Brain pericyte (primary cell): Measurements from ENCODE around the gene PRKCZ.

Experiments used
- DNase-seq: peaks from one replicate; pipeline ENCODE4 v3.0.0-alpha.2; 2012; ENCODE audit warnings: low read depth, low spot score

PRKCZ gene

DNA sequence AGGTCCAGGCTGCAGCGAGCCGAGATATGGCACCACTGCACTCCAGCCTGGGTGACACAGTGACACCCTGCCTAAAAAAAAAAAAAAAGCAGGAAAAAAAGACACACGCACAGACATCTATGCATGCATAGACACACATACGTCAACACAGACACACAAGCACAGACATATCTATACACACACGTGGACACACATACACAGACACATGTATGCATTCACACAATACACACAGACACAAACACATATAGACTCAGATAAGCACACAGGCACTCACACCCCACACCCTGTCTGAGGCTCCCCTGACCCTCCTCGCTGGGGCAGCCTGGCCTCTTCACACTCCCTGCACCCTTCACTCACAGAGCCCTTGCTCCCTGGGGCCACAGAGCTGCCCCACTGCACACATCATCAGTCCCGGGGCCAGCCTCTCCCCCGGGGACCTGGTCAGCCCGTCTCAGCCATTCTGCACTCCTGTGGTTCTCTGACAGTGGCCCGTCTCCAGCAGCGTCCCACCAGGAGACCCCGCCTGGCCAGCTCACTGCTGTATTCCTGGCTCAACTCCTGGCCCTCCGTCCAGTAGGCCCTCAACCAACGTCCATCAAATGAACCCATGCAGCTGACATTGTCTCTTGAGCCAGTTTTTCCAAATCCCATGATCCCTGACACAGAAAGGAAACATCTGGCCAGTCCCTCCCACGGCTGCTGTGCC, 4.6 kb upstream of the PRKCZ start:
- DNase-seq: no peak

DNA sequence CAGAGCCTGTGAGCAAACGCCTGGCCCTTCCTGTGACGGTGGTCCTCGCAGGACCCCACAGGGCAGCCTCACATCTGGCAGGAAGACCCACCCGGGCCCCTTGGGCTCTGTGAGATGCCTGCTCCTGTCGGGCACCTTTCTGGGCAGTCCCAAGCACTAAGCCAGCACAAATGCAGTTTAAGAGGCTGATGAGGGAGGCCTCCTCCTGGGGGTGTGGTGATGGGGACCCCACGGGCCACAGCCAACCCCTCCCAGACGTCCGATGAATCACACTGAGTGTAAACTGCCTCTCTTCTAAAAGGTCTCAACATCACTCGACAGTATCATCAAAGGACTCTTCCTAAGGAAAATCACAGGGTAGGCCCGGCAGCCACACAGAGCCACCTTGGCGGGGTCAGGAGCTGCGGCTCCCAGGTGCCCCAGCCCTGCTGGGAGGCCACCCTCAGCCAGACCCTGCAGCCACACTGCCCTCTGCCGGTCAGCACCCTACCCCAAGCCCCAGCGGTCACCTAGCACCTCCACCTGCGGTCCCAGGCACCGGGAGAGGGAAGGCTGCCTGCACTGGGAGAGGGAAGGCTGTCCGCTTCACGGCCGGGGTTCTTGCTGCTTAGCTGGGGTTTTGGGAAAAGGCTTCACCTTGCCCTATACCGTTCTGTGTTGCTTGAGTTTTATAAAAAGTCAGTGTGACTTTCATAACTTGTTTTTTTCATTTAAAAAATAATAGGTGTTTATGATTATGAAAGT, 3.9 kb upstream of the PRKCZ start:
- no peak for DNase-seq

DNA sequence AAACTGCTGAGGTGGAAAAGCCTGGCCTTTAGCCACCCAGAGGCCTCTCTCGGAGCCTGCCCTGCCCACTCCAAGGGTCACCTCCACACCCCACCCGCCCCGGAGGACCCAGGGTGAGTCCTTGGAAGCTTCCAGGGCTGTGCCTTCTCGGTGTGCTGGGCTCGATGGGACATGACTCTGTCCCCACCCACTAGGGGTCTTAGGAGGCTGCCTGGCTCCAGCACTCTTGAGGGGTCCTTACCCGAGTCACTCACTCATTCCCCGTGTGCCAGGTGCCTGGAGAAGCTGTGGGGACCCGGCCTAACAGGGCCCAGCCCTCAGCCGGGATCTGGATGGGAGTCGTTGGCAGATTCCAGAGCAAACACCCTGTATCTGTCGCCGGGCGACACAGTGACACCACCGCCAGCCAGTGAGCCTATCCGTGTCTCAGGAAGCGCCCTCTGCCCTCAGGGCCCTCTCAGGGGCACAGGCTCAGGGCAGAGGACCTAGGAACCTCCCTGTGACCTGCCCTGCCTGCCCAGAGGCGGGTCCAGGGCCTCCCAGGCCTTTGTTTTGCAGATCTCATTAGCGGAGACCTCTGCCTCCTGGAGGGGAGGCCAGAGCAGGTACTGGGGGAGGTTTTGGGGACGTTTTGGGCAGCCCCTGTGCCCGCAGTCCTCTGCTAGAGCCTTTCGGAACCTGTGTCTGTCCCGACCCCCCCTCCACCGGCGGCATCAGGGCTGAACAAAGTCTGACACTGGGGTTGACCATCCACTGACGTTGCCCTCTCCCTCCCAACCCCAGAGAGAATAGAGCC, 3.1 kb upstream of the PRKCZ start:
- DNase-seq: no peak

DNA sequence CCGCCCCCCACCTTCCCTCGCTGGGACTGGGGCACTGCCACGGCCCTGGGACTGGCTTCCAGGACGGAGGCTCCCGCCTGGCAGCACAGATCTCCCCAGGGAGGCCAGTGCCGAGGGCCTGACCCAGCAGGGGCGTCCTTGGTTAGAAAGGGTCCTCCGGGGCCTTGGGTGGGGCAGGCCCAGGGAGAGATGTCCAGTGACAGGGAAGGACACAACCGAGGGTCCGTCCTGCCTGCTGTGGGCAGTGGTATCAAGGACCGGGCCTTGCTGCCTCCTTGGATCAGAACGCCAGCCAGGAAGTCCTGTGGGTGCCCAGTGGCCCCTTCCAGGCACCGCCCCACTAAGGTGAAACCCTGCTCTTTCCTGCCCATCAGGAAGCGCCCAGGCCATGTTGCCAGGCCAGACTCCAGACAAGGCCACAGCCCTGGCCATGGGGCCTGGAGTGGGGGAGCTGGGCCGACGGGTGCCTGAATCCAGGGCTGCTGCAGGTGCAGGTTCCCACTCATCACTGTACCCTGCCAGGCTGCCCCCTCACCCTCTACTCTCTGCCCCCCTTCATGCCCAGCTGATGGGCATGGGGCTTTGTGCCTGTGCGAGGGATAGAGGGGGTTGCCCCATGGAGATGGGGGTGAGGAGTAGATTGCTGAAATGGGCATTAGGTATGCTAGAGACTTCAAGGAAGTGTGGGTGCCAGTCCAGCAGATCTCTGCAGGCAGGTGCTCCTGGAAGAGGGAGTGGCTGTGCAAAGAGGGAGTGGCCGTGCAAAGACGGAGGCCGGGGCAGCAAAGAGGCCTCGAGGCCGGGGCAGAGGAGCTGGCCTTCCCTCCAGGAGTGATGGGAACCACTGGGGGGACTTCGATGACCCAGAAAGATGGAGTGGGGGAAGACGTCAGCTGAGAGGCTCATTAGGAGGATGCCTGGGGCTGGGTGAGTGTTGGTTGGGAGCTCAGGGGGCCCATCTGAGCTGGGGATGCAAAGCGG, 2.2 kb upstream of the PRKCZ start:
- DNase-seq: no peak

DNA sequence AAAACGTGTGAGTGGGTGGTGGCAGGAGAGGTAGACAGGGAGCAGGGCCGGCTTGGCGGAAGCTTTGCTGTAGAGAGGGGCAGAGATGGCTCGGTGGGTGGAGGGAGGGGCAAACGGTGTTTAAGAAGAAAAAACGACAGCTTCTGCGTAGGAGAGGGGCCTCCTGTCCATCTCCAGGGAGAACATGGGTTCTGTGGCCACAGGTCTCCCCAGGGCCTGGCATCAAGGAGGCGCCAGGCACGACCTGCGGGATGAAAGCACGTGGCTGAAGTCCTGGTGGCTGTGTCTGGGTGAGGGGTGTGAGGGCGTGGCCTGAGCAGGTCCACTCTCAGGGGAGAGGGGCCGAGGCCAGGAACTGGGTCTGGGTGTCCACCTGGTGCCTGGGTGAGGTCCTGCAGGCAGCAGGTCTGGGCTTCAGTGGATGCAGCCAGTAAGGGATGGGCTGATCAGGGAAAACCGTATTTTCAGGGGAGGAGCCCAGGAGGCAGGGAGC, 940 bp upstream of the PRKCZ start:
- DNase-seq: no peak

DNA sequence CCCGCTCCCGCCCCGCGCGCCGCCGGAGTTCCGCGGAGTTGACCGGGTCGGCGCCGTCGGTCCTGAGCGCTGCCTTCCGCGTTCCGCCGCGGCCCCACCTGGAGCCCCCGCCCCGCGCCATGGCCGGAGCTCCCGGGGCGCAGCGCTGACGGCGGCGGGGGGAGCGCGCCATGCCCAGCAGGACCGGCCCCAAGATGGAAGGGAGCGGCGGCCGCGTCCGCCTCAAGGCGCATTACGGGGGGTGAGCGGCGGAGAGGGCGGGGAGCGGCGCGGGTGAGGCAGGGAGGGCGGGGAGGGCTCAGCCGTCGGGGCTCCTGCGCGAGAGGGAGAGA, 216 bp downstream of the PRKCZ start:
- no peak for DNase-seq

DNA sequence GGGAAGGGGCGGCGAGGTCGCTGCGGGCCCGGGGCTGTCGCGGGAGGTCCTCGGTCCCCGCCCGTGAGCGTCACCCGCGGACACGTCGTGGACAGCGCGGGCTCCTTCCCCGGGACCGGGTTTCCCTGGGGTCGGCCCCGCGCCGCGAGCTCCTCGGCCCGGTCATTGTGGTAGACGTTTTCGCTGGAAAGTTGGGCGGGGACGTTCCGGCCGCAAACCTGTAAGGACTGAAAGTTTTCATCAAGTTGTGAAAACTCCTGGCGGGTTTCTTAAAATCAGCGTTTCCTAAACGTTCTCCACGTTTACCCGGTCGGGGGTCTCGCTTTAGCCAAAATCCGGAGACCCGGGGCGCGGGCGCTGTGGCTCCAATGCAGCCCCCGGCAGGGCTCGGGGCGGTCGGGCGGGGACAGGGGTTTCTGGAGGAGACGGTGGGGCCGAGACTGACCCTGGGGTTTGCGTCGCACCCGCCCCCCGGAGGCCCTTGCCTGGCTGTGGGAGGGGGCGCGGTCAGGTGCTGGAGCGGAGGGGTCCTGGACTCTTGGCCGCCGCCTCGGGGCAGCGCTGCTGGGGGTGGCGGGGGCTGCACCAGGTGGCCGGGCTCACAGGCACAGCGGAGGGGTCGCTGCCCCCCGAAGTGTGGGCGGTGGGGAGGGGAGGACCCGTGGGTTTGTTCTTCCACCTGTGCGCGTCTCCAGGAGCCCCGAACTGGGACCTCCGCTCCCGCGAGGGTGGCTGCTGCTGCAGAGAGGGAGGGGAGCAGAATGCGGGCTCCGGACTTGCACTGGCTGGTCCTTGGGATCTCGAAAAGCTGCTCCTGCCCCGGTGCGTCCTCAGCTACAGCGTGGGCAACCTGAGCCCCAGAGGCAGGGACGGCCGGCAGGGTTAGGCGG, 827 bp downstream of the PRKCZ start:
- DNase-seq: no peak

DNA sequence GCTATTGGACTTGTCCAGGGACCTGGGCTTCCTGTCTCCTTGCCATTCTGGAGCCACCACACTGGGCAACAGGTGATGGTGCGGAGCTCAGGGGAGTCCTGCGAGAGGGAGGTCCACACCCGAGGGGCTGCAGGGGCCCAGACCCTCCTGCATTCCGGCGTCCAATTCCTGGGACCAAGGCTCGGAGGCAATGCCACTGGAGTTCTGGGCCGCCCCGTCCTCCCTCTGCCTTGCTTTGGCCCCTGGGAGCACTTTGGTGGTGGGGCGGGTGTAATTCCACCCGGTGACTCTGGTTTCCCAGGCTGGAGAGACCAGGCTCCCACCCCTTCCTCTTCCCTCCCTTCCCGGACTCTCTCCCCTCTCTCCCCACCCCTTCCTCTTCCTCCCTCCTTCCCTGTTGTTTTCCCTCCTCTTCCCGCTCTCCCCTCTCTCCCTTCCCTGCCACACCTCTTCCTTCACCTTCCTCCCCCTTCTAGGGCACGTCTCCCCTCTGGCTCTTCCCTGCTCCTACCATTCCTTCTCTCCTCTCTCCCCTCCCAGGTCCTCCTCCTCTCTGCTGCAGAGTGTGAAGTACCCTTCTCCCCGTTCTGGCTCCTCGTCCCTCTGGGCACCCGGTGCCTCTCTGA, 2.0 kb downstream of the PRKCZ start:
- DNase-seq: no peak

DNA sequence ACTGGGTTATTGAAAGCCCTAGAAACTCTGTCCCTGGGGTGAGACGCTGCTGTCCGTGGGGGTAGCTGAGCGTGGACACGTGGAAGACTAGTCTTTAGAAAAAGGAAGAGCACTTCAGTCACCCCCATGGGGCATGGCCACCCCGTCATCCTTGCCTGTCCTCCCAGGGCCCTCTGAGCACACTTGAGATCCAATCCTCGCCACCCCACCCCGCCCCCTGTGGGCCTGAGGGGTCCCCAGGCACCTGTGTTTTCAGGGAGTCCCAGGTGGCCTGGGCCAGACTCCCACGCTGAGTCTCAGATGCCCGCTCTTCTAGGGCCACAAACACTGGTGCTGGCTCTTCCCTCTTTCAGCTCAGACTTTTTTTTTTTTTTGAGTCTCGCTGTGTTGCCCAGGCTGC, 2.5 kb downstream of the PRKCZ start:
- DNase-seq: no peak

DNA sequence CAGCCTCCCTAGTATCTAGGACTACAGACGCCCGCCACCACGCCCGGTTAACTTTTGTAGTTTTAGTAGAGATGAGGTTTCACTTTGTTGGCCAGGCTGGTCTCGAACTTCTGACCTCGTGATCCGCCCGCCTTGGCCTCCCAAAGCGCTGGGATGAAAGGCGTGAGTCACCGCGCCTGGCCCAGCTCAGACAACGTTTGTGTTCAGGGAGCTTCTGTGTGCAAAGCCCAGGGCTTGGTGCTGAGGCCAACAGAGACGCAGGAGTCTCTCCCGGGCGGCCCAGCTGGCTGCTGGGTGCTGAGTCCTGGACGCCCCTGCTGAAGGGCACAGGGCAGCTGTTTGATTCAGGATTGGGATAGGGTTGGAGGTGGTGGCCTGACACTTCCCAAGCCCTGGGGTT, 3.0 kb downstream of the PRKCZ start:
- no peak for DNase-seq

DNA sequence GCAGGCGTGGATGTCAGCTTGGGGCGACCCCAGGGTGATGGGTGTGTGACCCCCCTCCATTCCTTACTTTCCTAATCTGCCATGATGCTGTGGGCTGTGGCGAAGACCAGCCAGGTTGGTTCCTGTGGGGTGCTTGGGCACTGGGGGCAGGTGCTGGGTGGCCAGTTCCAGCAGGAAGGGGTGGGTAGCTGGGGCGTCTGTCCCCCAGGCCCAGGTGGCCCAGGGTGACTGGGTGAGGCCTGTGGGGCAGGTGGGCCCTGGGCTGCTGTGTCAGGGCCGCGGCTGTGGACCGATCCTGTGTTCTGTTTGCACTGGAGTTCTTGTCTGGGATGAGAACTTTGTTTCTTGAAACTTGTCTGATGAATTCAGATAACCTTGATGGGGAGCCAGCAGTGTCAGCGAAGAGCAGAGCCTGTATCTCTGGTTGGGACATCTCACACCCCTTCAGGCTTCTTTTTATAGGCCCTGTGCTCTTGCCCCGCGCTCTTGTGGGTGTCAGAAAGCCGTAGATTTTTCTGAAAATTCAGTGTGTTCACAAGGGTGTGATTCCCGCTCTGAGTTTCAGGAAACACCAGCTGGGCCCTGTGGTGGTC, 3.7 kb downstream of the PRKCZ start:
- DNase-seq: no peak

DNA sequence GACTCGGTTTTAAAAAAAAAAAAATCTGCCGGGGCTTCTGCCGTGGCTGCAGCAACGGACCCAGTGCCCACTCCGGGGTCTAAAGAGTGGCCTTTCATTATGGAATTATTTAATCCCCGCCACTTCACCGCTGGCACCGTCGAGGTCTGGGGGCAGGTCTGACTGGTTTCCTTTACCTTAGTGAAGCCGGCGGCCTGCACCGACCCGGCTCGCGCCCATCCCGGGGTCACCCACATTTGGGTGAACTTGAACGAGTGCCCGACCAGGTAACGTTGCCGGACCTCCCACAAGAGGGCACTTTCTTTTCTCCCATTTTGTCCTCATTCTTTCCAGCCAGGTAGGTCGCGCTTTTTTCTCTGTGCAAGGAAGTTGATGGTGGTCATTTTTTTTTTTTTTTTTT, 4.3 kb downstream of the PRKCZ start:
- no peak for DNase-seq

DNA sequence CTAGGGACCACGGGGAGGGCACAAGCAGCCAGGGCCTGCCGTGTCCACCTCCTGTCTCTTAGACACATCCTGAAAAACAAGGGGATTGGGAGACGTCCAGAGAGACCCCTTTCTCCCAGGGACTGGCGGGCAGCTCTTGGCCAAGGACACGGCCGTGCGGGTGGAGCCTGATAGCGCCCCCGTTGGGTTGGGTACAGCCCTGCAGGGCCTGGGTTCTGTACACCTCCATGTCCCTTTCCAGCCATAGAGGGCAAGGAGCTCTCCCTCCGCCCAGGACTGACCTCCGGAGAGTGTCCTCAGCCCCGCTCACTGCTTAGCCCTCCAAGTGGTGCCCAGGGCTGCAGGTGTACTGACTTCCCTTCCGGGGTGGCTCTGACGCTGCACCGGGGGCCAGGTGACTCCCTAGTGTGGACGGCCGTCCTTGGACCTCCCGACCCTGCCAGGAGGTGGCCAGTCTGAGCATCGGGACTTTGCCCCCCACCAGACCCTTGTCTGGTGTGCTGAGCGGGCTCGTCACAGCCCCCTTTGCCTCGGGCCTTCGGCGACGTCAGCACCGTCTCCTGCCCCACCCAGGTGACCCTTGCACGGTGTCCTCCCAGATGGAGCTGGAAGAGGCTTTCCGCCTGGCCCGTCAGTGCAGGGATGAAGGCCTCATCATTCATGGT, 5.8 kb downstream of the PRKCZ start:
- no peak for DNase-seq

DNA sequence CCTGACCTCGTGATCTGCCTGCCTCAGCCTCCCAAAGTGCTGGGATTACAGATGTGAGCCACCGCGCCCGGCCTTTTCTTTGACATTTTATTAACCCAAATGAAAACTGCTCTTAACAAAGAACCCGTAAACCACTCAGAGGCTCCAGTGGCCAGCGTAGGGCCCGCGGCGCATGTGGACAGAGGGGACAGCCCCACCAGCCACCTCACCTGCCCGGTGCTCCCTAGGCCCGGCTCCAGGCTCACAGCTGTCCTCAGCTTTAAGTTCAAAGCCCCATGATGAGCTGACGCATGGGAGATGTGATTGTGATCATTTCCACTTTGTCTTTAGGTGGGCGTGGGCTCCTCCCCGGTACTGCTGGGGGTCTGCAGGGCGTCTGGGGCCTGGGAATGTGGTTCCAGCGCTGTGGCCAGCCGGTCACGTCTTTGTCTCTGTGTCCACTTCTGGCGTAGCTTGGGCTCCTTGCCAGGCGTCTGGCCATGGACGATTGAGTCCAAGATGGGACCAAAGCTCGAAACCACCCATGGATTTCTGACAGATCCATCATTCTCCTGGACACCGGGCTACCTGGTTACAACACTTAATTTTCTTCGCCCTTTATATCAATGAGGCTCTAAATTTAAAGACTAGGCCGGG, 6.9 kb downstream of the PRKCZ start:
- no peak for DNase-seq

DNA sequence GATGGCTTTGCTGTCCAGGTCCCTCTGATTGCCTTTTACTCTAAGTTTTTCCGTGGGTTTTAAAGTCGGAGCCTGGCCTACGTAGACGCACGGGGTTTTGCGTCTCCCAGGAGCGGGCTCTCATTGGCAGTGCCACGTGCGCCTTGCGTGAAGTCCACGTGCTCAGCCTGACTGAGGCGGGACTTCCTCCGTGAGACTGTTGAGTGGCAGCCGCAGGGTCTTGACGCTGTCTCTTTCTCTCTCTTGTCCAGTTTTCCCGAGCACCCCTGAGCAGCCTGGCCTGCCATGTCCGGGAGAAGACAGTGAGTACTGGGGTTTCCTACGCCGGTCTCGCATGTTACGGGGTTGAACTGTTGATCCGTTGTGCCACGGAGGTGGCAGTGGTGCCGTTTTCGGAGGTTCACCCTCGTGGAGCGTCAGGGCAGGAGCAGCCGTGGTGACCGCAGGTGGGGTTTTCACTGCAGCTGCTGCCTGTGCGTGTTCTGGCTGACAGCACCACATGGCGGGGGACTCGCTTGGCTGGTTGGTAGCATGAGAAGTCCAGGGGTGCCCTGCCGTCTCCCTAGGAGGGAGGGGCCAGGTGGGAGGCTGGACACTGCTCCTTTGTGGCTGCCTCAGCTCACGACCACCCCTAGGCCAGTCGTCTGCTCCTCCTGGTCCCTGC, 9.2 kb downstream of the PRKCZ start:
- no peak for DNase-seq

DNA sequence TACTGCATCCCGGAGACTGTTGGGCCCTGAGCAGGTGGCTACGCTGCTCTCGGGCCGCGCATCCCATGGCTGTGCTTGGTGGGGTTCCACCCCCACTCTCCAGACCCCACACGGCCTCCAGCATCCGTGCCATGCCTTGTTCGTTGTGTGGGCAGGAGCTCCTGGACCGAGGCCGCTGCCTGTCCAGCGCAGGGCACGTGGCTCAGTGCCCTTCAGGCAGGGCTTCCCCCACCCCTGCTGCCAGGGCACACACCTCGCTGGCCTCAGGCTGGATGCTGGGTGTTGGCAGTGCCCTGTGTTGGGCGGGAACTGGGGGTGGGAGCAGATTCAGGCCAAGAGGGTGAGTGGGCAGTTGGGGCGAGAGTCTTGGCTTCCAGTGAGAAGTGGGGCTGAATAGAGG, 9.9 kb downstream of the PRKCZ start:
- DNase-seq: no peak

DNA sequence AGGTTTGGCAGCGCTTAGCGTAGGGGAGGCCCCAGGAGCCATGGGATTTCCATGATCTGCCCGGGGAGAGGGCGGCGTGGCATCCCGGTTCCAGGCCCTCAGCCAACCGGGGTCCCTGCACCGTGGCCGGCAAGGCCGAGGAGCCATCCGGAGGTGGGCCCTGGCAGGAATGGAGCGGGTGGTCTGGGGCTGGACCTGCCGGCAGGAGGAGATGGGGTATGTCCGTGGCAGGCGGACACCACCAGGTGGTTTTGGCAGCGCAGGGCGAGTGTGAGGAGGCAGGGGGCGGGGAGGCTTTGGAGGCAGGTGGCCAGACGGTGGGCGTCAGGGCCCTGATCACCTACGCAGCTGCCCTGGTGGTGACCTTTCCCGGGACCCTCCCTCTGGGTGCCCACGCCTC, 10.3 kb downstream of the PRKCZ start:
- DNase-seq: no peak
